HG02610 (cell line): ENCODE data around the gene PMPCA.
"Not testable (repeated sequence)": the region's sequence is repeated elsewhere in the genome, so short reads cannot be mapped to it uniquely, and the experiment has no call there.

ENCODE experiments used
- ATAC-seq: cut with Tn5 transposase; IDR thresholded peaks from one replicate; pipeline ENCODE4 v1.9.1; 2021; ENCODE audit warnings: mild to moderate bottlenecking, moderate library complexity; ENCODE audit not compliant: unreplicated experiment

PMPCA gene

GRCh38 chr9:136393531-136393930, 16.9 kb upstream of the PMPCA start:
- no peak for ATAC-seq

DNA sequence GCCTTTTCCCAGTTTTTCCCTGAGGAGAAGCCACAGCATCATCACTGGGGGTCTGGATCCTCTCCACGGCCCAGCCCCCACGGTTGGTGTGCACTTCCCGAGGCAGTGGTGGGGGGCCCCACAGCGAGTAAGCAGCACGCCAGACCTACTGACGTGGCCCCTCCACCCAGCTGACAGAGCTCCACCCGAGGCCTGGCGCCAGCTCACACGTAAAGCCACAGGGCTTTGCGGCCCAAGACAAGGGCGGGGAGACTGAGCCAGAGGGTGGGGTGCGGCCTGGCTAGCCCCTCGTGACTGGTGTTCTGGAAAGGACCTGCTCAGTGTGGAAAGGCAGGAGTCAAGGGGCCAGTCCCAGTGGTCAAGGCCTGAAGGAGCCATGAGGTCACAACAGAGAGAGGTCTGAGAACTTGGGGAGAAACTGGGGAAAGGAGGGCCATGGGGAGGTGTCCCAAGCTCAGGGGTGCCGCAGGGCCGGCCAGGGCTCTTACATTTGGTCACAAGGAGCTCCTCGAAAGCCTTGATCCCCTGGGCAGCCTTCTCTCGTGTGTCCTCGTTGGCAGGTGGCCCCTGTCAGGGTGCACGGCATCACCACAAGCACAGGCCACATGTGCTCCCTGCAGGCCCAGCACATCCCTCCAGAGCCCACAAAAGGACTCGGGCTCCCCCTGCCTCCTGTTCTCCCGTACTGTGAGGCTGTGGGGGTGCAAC, 16.0 kb upstream of the PMPCA start:
- no peak for ATAC-seq

GRCh38 chr9:136395020-136395340, 15.5 kb upstream of the PMPCA start:
- ATAC-seq, result no peak

GRCh38 chr9:136395345-136396218, 14.9 kb upstream of the PMPCA start:
- no peak for ATAC-seq

GRCh38 chr9:136396219-136396515, 14.3 kb upstream of the PMPCA start:
- ATAC-seq, result no peak

GRCh38 chr9:136397643-136398042, 12.8 kb upstream of the PMPCA start:
- no peak for ATAC-seq

GRCh38 chr9:136398286-136398685, 12.2 kb upstream of the PMPCA start:
- no peak for ATAC-seq

DNA sequence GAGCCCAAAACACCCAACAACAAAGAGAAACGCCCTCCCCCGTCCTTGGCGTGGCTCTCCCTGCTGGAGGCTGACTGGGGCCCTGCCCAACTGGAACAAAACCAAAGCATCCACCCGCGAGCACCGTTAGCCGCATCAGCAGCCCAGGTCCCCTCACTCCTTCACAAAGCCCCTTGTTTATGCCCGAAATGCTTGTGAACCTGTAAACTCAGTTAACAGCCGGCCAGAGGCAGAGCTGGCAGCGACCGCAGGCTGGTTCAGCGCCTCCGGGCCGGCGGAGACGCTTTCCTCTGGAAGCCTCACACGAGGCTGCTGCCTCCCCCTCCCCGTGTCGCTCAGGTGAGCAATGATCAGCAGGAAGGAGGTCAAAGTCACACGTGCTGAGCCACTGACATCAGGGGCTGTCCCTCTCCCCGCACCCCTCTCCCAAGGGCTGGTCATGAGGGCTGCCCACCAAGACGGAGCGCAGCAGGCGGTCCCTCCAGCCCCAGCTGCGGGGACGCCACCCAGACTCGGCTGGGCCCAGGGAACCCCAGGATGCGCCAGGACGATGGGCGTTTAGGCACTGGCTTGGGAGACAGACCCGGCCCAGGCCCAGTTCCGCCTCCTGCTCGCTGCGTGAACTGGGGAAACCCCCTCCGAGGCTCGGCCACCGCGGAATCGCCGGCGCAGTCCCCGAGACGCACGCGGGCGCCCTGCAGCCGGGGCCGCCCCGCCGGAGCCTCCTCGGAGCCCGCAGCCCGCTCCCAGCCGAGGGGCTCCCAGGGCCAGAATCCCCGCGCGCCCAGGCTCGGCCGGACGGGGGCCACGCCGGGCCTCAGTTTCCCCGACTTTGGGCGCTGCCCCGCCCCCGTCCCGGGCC, 11.1 kb upstream of the PMPCA start:
- no peak for ATAC-seq

- ATAC-seq, result peak; percentile 55
Measured at GRCh38 chr9:136400038-136400834, 10.2 kb upstream of the PMPCA start, which contains the start of gene SNAPC4. SNAPC4 (minus strand) TSS chr9:136400170; CDS start chr9:136398428, 1,742 bp downstream.

DNA sequence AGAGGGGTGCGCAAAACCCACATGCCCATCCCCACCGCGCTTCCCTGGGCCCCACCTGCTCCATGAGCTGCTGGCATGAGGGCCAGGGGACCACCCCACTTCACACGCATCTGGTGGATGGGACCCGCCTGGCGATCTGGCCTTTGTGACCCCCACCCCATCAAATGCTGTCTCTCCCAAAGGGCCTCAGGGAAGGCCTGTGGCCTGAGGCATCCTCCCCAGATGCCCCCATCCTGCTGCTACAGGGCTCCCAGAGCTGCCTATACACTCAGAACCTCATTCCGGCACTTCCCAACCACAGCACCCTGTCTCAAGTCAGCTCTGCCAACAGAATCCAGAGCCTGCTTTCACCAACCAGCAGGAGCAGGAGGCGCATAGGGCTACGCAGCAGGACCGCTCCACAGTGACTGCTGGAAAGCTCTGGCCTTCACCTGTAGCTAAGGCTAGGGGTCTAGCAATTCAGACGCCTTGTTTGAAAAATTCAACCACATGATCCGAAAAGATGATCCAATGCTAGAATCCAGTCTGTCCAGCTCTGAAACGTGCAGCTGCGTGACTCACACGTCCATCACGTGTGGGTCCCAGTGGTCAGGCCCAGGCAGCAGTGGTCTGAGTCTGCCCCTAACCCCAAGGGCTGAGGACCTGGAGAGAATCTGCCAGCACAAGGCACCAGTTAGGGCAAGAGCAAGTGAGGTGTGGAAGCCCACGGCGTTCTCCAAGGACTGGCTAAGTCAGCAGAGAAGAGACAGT, 9.1 kb upstream of the PMPCA start:
- no peak for ATAC-seq

DNA sequence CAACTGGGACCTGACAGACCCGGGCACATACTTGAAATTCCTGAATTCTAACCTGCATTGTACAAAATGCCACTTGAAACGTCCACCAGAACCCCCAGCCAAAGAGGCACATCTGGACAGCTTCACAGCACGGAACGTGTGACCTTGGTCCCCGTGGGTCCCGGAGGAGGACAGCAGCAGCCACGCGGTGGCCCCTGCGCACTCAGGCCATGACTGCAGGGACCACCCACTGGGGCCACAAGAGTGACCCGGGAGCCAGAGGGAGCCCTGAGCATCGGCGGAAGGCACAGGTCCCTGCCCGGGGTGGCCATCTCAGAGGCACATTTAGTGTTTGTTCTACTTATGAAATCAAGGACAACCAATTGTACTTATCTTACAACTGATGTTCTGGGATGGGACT, 8.4 kb upstream of the PMPCA start:
- ATAC-seq, result no peak

GRCh38 chr9:136403538-136403914, 6.9 kb upstream of the PMPCA start:
- peak; percentile 54 for ATAC-seq

- ATAC-seq, result no peak
Measured at GRCh38 chr9:136403915-136404800, 6.3 kb upstream of the PMPCA start.

- ATAC-seq, result no peak
Measured at GRCh38 chr9:136404801-136405136, 5.7 kb upstream of the PMPCA start.

DNA sequence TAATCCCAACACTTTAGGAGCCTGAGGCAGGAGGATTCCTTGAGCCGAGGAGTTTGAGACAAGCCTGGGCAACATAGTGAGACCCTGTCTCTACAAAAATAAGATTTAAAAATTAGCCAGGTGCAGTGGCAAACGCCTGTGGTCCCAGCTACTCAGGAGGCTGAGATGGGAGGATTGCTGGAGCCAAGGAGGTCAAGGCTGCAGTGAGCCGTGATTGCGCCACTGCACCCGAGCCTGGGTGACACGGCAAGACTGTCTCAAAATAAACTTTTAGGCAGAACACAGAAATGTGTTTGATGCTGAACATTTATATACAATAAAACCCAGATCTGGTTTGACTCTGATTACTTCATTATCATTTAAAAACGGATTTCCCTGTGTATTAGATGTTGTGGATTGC, 5.0 kb upstream of the PMPCA start:
- ATAC-seq, result no peak

GRCh38 chr9:136405904-136406303, 4.6 kb upstream of the PMPCA start:
- ATAC-seq, result not testable (repeated sequence)

GRCh38 chr9:136407061-136407460, 3.4 kb upstream of the PMPCA start:
- ATAC-seq, result not testable (repeated sequence)

GRCh38 chr9:136407911-136408310, 2.5 kb upstream of the PMPCA start:
- no peak for ATAC-seq
